ENCODE results near the gene ZFAND3. TPM values are rescaled to one million over a fixed set of nuclear protein-coding genes. Genes with fewer than 3 reads are reported as not detected.
"Not testable (repeated sequence)": the region's sequence is repeated elsewhere in the genome, so short reads cannot be mapped to it uniquely, and the experiment has no call there.

ZFAND3 gene
- total RNA-seq, 1 donor: 25.6 TPM

DNA sequence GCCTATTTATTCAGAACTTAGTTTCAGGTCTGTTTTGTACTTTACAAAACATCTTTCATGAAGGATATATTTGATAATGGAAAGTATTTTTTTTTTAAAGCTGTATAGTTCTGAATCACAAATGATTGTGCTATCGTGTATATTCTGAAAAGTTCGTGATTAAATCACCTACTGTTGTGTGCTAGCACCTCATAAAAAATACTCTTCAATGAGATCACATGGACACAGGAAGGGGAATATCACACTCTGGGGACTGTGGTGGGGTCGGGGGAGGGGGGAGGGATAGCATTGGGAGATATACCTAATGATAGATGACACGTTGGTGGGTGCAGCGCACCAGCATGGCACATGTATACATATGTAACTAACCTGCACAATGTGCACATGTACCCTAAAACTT is 61.1 kb downstream of the ZFAND3 start:
- H3K27me3 ChIP-seq (ENCODE audit: insufficient read depth, low read length); H3K9me3 ChIP-seq (ENCODE audit: low read depth, low read length); H3K4me3 ChIP-seq (ENCODE audit: low read length): not testable (repeated sequence)
- H3K4me1 ChIP-seq (ENCODE audit: insufficient read depth, low read length): peaks cover 21% of the 10 kb centered on the region

GRCh38 chr6:37882292-37882691 is 62.8 kb downstream of the ZFAND3 start:
- Histone ChIP-seq H3K4me1 (ENCODE audit: insufficient read depth, low read length) (peaks cover 23% of the 10 kb centered on the region), H3K9me3 (ENCODE audit: low read depth, low read length) (no peaks in the 10 kb centered on the region), H3K27me3 (ENCODE audit: insufficient read depth, low read length) (no peaks in the 10 kb centered on the region), H3K4me3 (ENCODE audit: low read length) (no peak overlapping the region)

DNA sequence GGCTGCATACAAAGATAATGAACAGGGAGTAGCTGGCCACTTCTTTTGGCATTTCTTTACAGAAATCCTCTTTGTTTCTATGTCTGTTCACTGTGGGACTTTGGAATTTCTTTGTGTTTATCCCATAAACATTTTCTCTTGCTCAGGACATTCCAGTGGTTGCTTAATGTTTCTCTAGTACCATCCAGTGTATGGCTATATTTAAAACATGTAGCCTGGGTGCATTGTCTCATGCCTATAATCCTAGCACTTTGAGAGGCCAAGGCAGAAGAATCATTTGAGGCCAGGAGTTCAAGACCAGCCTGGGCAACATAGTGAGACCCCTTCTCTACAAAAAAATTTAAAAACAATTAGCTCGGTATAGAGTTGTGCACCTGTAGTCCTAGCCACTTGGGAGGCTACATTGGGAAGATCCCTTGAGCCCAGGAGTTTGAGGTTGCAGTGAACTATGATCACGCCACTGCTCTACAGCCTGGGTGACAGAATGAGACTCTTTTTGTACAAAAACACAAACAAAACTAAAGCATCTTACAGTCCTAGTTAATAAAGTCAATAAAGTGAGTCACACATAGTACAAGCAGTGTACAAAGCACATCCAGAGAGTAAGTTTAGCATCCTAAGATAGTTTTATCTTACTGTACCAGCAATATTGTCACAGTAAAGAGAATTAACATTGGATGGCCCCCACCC is 63.3 kb downstream of the ZFAND3 start:
- Histone ChIP-seq H3K4me3 (ENCODE audit: low read length) (no peak overlapping the region), H3K27me3 (ENCODE audit: insufficient read depth, low read length) (no peaks in the 10 kb centered on the region), H3K9me3 (ENCODE audit: low read depth, low read length) (no peaks in the 10 kb centered on the region), H3K4me1 (ENCODE audit: insufficient read depth, low read length) (peaks cover 23% of the 10 kb centered on the region)

GRCh38 chr6:37884548-37884947 is 65.0 kb downstream of the ZFAND3 start:
- H3K9me3 ChIP-seq (ENCODE audit: low read depth, low read length): no peaks in the 10 kb centered on the region
- no peaks in the 10 kb centered on the region for H3K27me3 ChIP-seq (ENCODE audit: insufficient read depth, low read length)
- H3K4me3 ChIP-seq (ENCODE audit: low read length): no peak overlapping the region
- peaks cover 30% of the 10 kb centered on the region for H3K4me1 ChIP-seq (ENCODE audit: insufficient read depth, low read length)

DNA sequence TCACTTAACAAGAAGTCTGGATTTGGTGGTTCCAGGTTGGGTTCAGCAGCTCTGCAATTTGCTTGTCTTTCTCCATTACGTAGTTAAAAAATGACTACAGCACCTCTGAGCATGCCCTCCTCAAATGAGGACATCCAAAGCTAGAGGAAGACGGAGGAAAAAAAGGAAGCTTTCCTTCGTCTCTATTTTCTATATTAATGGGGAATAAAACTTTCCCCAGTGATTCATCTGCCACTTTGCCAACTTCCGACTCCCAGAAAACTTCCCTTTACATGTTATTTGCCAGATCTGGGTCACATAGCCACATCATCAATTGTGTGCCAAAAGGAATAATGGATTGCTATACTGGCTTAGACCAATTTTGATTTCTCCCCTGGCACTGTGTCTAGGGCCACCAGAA is 69.5 kb downstream of the ZFAND3 start:
- Histone ChIP-seq H3K27me3 (ENCODE audit: insufficient read depth, low read length) (no peaks in the 10 kb centered on the region), H3K4me1 (ENCODE audit: insufficient read depth, low read length) (peaks cover 17% of the 10 kb centered on the region), H3K9me3 (ENCODE audit: low read depth, low read length) (no peaks in the 10 kb centered on the region), H3K4me3 (ENCODE audit: low read length) (no peak overlapping the region)

- Histone ChIP-seq H3K4me3 (ENCODE audit: low read length) (no peak overlapping the region), H3K27me3 (ENCODE audit: insufficient read depth, low read length) (no peaks in the 10 kb centered on the region), H3K9me3 (ENCODE audit: low read depth, low read length) (no peaks in the 10 kb centered on the region), H3K4me1 (ENCODE audit: insufficient read depth, low read length) (peaks cover 18% of the 10 kb centered on the region)
Measured at GRCh38 chr6:37889486-37889885, 70.0 kb downstream of the ZFAND3 start.

DNA sequence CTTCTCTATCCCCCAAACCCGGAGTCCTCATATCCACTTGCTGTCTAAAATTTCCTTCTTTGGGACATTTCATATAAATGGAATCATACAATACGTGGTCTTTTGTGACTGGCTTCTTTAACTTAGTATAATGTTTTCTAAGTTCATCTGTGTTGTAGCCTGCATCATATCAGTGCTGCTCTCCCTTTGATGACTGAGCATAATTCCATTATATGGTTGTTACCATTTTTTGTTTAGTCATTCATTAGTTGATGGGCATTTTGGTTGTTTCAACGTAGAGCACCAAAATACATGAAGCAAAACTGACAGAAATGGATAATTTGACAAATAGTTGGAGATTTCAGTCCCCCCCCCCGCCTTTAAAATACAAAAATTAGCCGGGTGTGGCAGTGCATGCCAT is 71.5 kb downstream of the ZFAND3 start:
- no peaks in the 10 kb centered on the region for H3K27me3 ChIP-seq (ENCODE audit: insufficient read depth, low read length)
- no peaks in the 10 kb centered on the region for H3K9me3 ChIP-seq (ENCODE audit: low read depth, low read length)

GRCh38 chr6:37893257-37893656 is 73.7 kb downstream of the ZFAND3 start:
- Histone ChIP-seq H3K9me3 (ENCODE audit: low read depth, low read length) (no peaks in the 10 kb centered on the region), H3K27me3 (ENCODE audit: insufficient read depth, low read length) (no peaks in the 10 kb centered on the region), H3K4me3 (ENCODE audit: low read length) (no peak overlapping the region), H3K4me1 (ENCODE audit: insufficient read depth, low read length) (peaks cover 12% of the 10 kb centered on the region)

More for the DNA sequence above, 71.5 kb downstream of the ZFAND3 start:
- Histone ChIP-seq H3K4me1 (ENCODE audit: insufficient read depth, low read length) (peaks cover 12% of the 10 kb centered on the region), H3K4me3 (ENCODE audit: low read length) (no peak overlapping the region)

DNA sequence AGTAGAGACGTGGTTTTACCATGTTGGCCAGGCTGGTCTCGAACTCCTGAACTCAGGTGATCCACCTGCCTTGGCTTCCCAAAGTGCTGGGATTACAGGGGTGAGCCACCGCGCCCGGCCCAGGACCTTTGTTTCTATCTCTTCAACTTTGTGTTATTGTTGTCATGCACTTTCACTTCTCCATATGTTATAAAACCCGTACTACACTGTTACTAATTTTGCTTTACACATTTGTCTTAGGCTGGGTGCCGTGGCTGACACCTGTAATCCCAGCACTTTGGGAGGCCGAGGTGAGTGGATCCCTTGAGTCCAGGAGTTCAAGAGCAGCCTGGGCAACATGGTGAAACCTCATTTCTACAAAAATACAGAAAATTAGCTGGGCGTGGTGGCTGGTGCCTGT is 74.2 kb downstream of the ZFAND3 start:
- H3K9me3 ChIP-seq (ENCODE audit: low read depth, low read length); H3K27me3 ChIP-seq (ENCODE audit: insufficient read depth, low read length); H3K4me3 ChIP-seq (ENCODE audit: low read length); H3K4me1 ChIP-seq (ENCODE audit: insufficient read depth, low read length): not testable (repeated sequence)

DNA sequence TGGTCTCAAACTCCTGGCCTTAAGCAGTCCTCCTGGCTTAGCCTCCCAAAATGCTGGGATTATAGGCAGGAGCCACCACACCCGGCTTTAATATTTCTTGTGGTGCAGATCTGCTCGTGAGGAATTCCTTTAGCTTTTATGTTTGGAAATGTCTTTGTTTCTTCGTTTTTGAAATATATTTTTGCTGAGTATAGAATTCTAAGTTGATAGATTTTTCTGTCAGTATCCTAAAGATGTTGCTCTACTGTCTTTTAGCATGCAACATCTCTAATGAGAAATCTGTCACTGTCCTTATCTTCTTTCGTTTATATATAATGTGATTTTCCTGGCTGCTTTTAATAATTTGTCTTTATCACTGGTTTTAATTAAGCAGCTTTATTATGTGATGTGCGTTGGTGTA is 75.1 kb downstream of the ZFAND3 start:
- H3K9me3 ChIP-seq (ENCODE audit: low read depth, low read length): no peaks in the 10 kb centered on the region
- H3K4me1 ChIP-seq (ENCODE audit: insufficient read depth, low read length): peaks cover 4% of the 10 kb centered on the region
- no peak overlapping the region for H3K4me3 ChIP-seq (ENCODE audit: low read length)
- H3K27me3 ChIP-seq (ENCODE audit: insufficient read depth, low read length): no peaks in the 10 kb centered on the region

GRCh38 chr6:37897321-37897720 is 77.8 kb downstream of the ZFAND3 start:
- peaks cover 7% of the 10 kb centered on the region for H3K4me1 ChIP-seq (ENCODE audit: insufficient read depth, low read length)
- H3K9me3 ChIP-seq (ENCODE audit: low read depth, low read length): no peaks in the 10 kb centered on the region
- H3K4me3 ChIP-seq (ENCODE audit: low read length): no peak overlapping the region
- no peaks in the 10 kb centered on the region for H3K27me3 ChIP-seq (ENCODE audit: insufficient read depth, low read length)

- Histone ChIP-seq H3K4me1 (ENCODE audit: insufficient read depth, low read length) (peaks cover 7% of the 10 kb centered on the region), H3K9me3 (ENCODE audit: low read depth, low read length) (no peaks in the 10 kb centered on the region), H3K27me3 (ENCODE audit: insufficient read depth, low read length) (no peaks in the 10 kb centered on the region), H3K4me3 (ENCODE audit: low read length) (no peak overlapping the region)
Measured at GRCh38 chr6:37897818-37898515, 78.4 kb downstream of the ZFAND3 start.

DNA sequence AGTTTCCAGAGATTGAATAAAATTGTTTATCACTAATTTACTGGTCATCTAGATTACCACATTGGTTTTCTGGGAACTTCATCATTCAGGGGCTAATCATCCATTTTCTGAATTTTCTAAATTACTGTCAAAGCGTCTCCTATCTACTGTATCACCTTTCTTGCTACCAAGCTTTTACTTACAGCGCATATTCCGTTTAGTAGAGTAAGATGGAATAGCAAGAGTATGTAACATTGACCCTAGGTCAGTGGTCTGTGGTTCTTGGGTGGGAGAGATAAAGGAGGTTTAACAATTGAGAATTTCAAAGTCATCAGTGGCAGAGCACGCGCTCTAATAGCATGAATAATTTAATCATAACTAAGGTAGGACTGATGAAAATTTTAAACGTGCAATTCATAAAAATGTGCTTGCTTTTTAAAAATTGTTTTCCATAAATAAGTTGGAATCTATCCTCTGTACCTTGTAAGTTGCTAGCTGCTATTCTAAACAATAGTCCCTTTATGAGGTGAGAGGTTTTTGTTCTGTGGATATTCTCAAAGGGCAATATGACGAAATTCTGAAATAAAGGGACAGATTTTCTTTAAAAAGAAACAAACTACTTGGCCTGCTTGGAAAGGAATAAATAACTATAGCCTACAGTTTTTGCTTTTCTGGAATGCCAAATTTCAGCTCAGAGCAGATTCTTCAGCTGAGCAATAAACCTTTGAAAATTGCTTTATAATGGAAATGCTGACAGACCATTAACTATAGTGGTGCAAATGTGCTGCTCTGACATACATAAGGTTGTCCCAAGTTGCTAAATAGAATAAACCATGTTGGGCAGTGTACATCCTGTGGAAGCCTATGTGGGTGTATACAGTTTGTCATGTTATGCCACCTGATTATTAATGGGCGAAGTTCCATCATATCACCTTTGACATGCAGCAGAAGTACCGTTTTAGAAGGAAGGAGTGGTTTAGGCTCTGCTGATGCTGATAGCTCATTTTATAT is 84.1 kb downstream of the ZFAND3 start:
- Histone ChIP-seq H3K27me3 (ENCODE audit: insufficient read depth, low read length) (no peaks in the 10 kb centered on the region), H3K4me3 (ENCODE audit: low read length) (no peak overlapping the region), H3K9me3 (ENCODE audit: low read depth, low read length) (no peaks in the 10 kb centered on the region), H3K4me1 (ENCODE audit: insufficient read depth, low read length) (peaks cover 7% of the 10 kb centered on the region)

GRCh38 chr6:37904590-37904989 is 85.1 kb downstream of the ZFAND3 start:
- H3K27me3 ChIP-seq (ENCODE audit: insufficient read depth, low read length): no peaks in the 10 kb centered on the region
- H3K4me3 ChIP-seq (ENCODE audit: low read length): no peak overlapping the region
- H3K4me1 ChIP-seq (ENCODE audit: insufficient read depth, low read length): peaks cover 10% of the 10 kb centered on the region
- no peaks in the 10 kb centered on the region for H3K9me3 ChIP-seq (ENCODE audit: low read depth, low read length)

DNA sequence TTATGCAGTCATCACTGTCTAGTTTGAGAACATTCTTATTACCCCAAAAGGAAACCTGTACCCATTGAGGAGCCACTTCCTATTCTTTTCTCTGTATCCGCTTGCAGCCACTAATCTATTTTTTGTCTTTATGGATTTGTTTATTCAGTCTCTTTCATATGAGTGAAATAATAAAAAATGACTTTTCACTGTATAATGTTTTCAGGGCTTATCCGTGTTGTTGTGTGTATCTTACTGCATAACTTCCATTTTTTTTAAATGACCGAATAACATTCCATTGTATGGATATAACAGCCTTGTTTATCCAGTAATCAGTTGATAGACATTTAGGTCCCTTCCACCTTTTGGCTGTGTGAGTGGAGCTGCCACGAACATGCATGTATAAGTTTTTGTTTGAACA is 86.6 kb downstream of the ZFAND3 start:
- peaks cover 10% of the 10 kb centered on the region for H3K4me1 ChIP-seq (ENCODE audit: insufficient read depth, low read length)
- H3K9me3 ChIP-seq (ENCODE audit: low read depth, low read length): no peaks in the 10 kb centered on the region
- no peak overlapping the region for H3K4me3 ChIP-seq (ENCODE audit: low read length)

More for the DNA sequence above, 86.6 kb downstream of the ZFAND3 start:
- H3K27me3 ChIP-seq (ENCODE audit: insufficient read depth, low read length): no peaks in the 10 kb centered on the region
